Kidney epithelial cell (primary cell): ENCODE data around the gene C13orf46. TPM values are rescaled to one million over a fixed set of nuclear protein-coding genes. Genes with fewer than 3 reads are reported as not detected.

Experiments
- DNase-seq: peaks from one replicate; pipeline ENCODE4 v3.0.0-alpha.2; 2010; ENCODE audit warnings: low read depth
- H3K27me3 ChIP-seq: 2 replicates; pipeline ENCODE4 v1.6.0; 2011; ENCODE audit warnings: low read length; ENCODE audit not compliant: control insufficient read depth, insufficient read depth
- H3K36me3 ChIP-seq: 2 replicates; pipeline ENCODE4 v1.5.1; 2011; ENCODE audit warnings: low read length; ENCODE audit not compliant: control insufficient read depth, insufficient read depth
- H3K4me3 ChIP-seq: 2 replicates; pipeline ENCODE4 v1.5.1; 2011; ENCODE audit warnings: low read depth, mild to moderate bottlenecking, control low read depth, low read length
- total RNA-seq: library from RNA; depleted of rRNA; stranded (reverse); fragments of >200 nt; gene quantifications from 2 replicates; pipeline ENCODE4 v1.2.3, GENCODE V29; 2015
- TF ChIP-seq, protein P1 (sequence below): IDR thresholded peaks from 2 replicates; pipeline ENCODE4 v1.5.1; 2011; ENCODE audit warnings: mild to moderate bottlenecking, moderate library complexity, low read length, control low read depth, inconsistent platforms; ENCODE audit not compliant: insufficient read depth, poor library complexity, severe bottlenecking

The C13orf46 gene
- total RNA-seq, 1 donor from 2014 or later = 0.04 TPM

DNA sequence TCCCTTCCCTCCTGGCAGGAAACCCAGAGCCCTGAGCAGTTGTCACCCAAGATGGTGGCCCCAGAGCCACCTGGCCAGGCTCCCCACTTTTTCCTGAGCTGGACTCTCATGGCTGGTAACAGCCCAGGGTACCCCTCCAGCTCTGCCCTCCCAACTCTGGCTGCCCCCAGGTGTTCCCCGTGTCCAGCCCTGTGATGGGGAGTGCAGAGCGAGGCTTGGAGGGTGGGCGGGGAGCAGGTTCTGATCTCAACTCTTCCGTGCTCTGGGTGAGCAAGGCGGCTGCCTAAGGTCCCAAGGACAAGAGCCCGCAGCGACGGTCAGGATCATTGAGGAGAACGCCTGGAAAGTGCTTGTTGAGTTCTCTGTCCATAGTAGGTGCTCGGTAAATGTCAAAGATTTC is 55.3 kb downstream of the C13orf46 start:
- Histone ChIP-seq H3K27me3 (no peaks in the 10 kb centered on the region), H3K36me3 (no peaks in the 10 kb centered on the region), H3K4me3 (no peak overlapping the region)
- no peak for DNase-seq
- TF ChIP-seq, protein P1, sequence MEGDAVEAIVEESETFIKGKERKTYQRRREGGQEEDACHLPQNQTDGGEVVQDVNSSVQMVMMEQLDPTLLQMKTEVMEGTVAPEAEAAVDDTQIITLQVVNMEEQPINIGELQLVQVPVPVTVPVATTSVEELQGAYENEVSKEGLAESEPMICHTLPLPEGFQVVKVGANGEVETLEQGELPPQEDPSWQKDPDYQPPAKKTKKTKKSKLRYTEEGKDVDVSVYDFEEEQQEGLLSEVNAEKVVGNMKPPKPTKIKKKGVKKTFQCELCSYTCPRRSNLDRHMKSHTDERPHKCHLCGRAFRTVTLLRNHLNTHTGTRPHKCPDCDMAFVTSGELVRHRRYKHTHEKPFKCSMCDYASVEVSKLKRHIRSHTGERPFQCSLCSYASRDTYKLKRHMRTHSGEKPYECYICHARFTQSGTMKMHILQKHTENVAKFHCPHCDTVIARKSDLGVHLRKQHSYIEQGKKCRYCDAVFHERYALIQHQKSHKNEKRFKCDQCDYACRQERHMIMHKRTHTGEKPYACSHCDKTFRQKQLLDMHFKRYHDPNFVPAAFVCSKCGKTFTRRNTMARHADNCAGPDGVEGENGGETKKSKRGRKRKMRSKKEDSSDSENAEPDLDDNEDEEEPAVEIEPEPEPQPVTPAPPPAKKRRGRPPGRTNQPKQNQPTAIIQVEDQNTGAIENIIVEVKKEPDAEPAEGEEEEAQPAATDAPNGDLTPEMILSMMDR = no peak

DNA sequence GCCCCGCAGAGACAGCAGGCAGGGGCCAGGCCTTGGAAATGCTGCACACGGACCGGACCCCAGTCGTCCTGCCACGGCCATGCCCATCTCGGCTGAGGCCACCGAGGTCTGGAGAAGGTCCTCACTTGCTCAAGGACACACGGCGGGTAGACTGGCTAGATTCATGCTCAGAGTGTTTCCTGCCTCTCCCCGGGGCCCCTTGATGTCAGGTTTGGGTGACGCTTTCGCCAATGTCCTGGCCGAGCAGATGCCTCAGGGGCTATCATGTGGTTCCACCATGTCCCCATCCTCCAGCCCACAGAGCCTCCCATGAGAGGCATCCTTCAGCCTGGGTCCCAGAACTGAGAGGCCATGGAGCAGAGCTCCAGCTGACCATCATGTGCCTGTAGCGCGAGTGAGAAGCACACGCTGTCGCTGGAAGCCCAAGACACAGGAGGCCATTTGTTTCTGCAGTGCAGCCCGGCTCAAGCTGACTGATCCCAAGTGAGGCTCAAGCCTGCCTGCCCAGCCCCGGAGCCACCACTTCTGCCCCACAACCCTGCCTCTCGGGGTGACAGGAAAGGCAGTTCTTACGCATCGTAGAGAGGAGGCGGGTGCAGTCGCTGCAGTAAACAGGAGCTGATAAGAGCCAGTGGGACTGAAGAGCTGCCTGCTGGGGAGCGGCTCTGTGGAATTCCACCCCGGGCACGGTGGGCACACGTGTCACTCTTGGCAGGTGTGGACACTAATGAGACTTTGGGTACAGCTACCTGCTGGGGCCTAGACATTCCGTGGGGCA is 56.1 kb downstream of the C13orf46 start:
- Histone ChIP-seq H3K27me3 (no peaks in the 10 kb centered on the region), H3K36me3 (no peaks in the 10 kb centered on the region), H3K4me3 (no peak overlapping the region)
- TF ChIP-seq, protein P1 = no peak
- no peak for DNase-seq

DNA sequence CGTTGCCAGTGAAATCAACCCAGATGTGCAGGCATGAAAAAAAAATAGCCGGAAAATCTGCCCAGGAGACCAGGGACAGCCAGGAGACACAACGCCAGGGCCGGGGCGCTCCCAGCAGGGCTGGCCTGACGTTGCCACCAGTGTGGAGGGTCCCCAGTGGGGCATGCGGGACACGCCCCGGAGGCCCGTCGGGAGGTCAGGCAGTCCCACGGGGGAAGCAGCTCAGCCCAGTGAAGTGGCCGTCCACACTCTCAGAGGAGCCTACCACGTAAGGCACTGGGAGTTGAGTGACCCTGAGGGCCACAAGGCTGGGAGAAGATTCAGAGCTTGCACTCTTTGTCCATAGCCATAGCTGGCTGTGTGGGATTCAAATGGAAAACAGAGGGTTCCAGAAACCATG is 56.8 kb downstream of the C13orf46 start:
- Histone ChIP-seq H3K4me3 (no peak overlapping the region), H3K27me3 (no peaks in the 10 kb centered on the region), H3K36me3 (no peaks in the 10 kb centered on the region)
- TF ChIP-seq, protein P1 = no peak
- DNase-seq = no peak

DNA sequence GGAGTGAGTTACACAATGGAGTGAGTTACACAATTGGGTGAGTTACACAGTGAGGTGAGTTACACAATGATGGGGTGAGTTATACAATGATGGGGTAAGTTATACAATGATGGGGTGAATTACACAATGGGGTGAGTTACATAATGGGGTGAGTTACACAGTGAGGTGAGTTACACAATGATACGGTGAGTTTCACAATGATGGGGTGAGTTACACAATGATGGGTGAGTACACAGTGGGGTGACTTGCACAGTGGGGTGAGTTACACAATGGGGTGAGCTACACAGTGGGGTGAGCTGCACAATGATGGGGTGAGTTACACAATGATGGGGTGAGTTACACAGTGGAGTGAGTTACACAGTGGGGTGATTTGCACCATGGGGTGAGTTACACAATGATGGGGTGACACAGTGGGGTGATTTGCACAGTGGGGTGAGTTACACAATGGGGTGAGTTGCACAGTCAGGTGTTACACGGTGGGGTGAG is 57.5 kb downstream of the C13orf46 start:
- TF ChIP-seq, protein P1 = no peak
- H3K4me3 ChIP-seq = no peak overlapping the region
- no peaks in the 10 kb centered on the region for H3K36me3 ChIP-seq
- DNase-seq = no peak
- no peaks in the 10 kb centered on the region for H3K27me3 ChIP-seq

DNA sequence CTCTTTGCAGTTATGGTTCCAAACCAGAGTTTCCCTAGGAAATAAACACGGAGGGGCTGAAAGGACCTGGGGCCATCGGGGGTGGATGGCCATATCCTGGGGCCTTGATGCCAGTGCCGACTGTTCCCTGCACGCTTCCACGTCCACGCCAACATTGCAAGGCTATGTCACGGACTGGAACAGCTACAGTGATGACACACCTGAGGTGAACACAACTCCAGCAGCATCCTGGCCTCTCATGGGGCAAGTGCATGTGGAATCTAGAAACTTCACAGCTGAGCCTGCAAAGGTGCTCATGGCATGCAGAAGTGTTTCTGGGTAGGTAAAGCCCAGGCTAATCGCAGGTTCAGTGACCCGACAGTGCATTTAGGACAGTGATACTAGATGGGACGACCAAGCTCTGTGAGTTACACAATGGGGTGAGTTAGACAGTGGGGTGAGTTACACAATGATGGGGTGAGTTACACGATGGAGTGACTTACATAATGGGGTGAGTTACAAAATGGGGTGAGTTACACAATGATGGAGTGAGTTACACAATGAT is 58.0 kb downstream of the C13orf46 start:
- no peaks in the 10 kb centered on the region for H3K36me3 ChIP-seq
- H3K4me3 ChIP-seq = no peak overlapping the region
- no peak for DNase-seq
- no peaks in the 10 kb centered on the region for H3K27me3 ChIP-seq
- TF ChIP-seq, protein P1 = no peak
